ENCODE measurements around the gene RPS27A.
"Not testable (repeated sequence)": the region's sequence is repeated elsewhere in the genome, so short reads cannot be mapped to it uniquely, and the experiment has no call there.

RPS27A gene

GRCh38 chr2:55232084-55232862 lies at the start of gene RPS27A, which contains the start of gene CLHC1:
RPS27A (plus strand) TSS chr2:55232688; CDS start chr2:55232825, 137 bp downstream.
CLHC1 (minus strand) TSS chr2:55232293; CDS start chr2:55222411, 9,882 bp downstream.
- DNase-seq = peak; percentile 95

GRCh38 chr2:55186837-55187236 lies 45.7 kb upstream of the RPS27A start:
- not testable (repeated sequence) for DNase-seq

- not testable (repeated sequence) for DNase-seq
Measured at GRCh38 chr2:55191888-55192287, 40.6 kb upstream of the RPS27A start.

- DNase-seq = no peak
Measured at GRCh38 chr2:55196526-55196925, 36.0 kb upstream of the RPS27A start.

GRCh38 chr2:55200416-55200815 lies 32.1 kb upstream of the RPS27A start:
- DNase-seq = no peak

- DNase-seq = no peak
Measured at GRCh38 chr2:55204536-55204935, 28.0 kb upstream of the RPS27A start.

GRCh38 chr2:55204950-55205349 lies 27.5 kb upstream of the RPS27A start:
- no peak for DNase-seq

GRCh38 chr2:55213822-55214221 lies 18.7 kb upstream of the RPS27A start:
- no peak for DNase-seq

GRCh38 chr2:55223958-55224760 lies 8.3 kb upstream of the RPS27A start:
- no peak for DNase-seq

- DNase-seq = no peak
Measured at GRCh38 chr2:55224761-55225261, 7.7 kb upstream of the RPS27A start.

GRCh38 chr2:55225481-55226020 lies 6.9 kb upstream of the RPS27A start:
- no peak for DNase-seq

GRCh38 chr2:55227437-55228225 lies 4.9 kb upstream of the RPS27A start:
- peak; percentile 76 for DNase-seq

GRCh38 chr2:55228226-55228563 lies 4.3 kb upstream of the RPS27A start:
- DNase-seq = no peak

GRCh38 chr2:55229221-55229620 lies 3.3 kb upstream of the RPS27A start:
- no peak for DNase-seq

GRCh38 chr2:55230551-55230950 lies 1.9 kb upstream of the RPS27A start:
- no peak for DNase-seq

GRCh38 chr2:55231546-55232083 lies 873 bp upstream of the RPS27A start:
- peak; percentile 67 for DNase-seq

- peak; percentile 56 for DNase-seq
Measured at GRCh38 chr2:55232863-55233657, 572 bp downstream of the RPS27A start.

GRCh38 chr2:55233658-55233940 lies 1.1 kb downstream of the RPS27A start:
- DNase-seq = no peak

- DNase-seq = no peak
Measured at GRCh38 chr2:55235724-55236538, 3.4 kb downstream of the RPS27A start.

GRCh38 chr2:55236992-55237543 lies 4.6 kb downstream of the RPS27A start:
- no peak for DNase-seq

All from OCI-M1 (cell line).